Transverse colon (tissue), 4 donors: ENCODE results near the gene RASGRP3.

ENCODE experiments used
- EP300 ChIP-seq: sonication (generic); formaldehyde crosslinking; IDR thresholded peaks from one replicate; pipeline ENCODE4 v1.6.1; 2017; ENCODE audit warnings: antibody characterized with exemption, low read depth
- POLR2A ChIP-seq: fragments of 450-650 bp; IDR thresholded peaks from one replicate; pipeline ENCODE4 v1.6.1; 2016; ENCODE audit warnings: antibody characterized with exemption, mild to moderate bottlenecking, moderate library complexity
- POLR2AphosphoS5 ChIP-seq, 3 donors: sonication (generic); formaldehyde crosslinking; IDR thresholded peaks; one replicate each; pipeline ENCODE4 v1.6.1; 2016; ENCODE audit warnings: antibody characterized with exemption in 3 of 3
- TF ChIP-seq, protein P1 (sequence below), 5 experiments: fragments of 200-600 bp in 3 of 5; fragments of 450-650 bp in 2 of 5; sonication (generic) in 3 of 5; IDR thresholded peaks; 1 replicate in 2 of 5; 2 replicates in 3 of 5; pipeline ENCODE4 v1.5.1; 2016 to 2017; ENCODE audit warnings: antibody characterized with exemption in 5 of 5, inconsistent platforms in 3 of 5, mild to moderate bottlenecking in 2 of 5, moderate library complexity in 1 of 5

DNA sequence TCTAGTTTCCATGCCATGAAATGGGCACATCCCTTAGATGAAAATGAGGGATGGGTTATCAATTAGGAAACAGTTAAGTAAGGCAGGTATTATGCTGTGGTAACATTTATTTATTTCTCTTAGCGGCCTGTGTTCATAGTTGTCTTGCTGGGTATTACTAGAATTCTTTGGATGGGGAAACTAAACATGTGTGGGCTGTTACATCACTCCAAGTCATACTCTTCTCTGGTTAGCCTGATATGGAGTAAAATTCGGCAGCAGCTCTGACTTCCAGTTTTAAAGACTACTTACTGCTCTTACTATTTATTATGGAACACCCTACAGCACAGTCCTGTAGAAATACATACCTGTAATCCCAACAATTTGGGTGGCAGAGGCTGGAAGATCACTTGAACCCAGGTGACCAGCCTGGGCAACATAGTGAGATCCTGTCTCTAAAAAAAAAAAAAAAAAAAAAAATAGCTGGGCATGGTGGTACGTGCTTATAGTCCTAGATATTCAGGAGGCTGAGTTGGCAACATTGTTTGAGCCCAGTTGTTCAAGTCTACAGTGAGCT is 33.1 kb upstream of the RASGRP3 start:
- TF ChIP-seq EP300 (no peak), POLR2A (no peak), POLR2AphosphoS5 (IDR thresholded peaks at IDR 0.05) (no peak)
- TF ChIP-seq, protein P1, sequence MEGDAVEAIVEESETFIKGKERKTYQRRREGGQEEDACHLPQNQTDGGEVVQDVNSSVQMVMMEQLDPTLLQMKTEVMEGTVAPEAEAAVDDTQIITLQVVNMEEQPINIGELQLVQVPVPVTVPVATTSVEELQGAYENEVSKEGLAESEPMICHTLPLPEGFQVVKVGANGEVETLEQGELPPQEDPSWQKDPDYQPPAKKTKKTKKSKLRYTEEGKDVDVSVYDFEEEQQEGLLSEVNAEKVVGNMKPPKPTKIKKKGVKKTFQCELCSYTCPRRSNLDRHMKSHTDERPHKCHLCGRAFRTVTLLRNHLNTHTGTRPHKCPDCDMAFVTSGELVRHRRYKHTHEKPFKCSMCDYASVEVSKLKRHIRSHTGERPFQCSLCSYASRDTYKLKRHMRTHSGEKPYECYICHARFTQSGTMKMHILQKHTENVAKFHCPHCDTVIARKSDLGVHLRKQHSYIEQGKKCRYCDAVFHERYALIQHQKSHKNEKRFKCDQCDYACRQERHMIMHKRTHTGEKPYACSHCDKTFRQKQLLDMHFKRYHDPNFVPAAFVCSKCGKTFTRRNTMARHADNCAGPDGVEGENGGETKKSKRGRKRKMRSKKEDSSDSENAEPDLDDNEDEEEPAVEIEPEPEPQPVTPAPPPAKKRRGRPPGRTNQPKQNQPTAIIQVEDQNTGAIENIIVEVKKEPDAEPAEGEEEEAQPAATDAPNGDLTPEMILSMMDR (IDR thresholded peaks at IDR 0.05) = no peak
